DMS153 treated with DMSO at 0.1 percent for 48 hours (cell line): ENCODE results near the gene RAB35.

ENCODE experiments used
- DNase-seq: peaks from one replicate; lab custom pipeline; 2025; ENCODE audit not compliant: unreplicated experiment; lab: John Stamatoyannopoulos, UW

Gene RAB35

DNA sequence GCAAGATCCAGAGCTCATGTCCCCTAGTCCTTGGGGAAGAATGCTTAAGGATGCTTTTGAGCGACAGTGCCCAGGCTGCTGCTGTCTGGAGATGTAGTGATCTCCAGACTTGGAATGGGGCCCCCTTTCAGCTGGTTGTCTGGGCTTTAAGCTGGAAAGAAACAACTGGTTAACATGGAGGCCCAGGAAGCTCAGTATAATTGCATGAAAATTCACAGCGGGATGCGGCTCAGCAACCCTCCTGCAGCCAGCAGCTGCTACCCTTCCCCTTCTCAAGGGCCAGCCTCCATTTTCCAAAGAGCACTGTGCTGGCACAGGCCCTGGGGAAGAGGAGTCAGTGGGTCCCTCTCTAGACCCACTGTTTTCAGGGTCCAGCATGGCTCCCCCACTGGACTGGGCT lies 26.3 kb downstream of the RAB35 start:
- no peak for DNase-seq

DNA sequence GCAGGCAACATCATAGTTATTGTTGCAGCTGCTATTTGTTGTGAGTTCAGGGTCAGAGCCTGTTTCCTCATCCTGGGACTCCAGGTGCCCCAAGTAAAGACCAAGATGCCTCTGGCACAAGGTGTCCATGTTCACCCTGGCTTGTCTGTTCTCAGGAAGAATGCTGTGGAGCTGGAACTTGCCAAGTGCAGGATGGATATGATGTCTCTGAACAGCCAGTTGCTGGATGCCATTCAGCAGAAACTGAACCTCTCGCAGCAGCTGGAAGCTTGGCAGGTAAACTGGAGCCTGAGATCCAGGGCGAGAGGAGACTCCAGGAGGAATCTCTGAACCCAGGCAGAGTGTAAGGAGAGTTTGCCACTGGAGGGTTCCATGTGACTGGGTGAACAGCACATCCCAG lies 26.8 kb downstream of the RAB35 start:
- no peak for DNase-seq

DNA sequence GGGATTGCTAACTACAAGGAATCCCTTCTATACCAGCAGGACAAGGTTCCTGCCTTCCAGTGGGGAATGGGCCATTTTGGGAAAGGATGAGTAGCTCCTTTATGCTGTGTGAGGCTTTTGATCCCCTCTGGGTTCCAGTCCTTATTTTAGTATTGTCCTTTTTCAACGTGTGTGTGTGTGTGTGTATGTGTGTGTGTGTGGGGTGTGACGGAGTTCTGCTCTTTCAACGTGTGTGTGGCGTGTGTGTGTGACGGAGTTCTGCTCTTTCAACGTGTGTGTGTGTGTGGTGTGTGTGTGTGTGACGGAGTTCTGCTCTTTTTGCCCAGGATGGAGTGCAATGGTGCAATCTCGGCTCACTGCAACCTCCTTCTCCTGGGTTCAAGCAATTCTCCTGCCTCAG lies 27.4 kb downstream of the RAB35 start:
- no peak for DNase-seq

DNA sequence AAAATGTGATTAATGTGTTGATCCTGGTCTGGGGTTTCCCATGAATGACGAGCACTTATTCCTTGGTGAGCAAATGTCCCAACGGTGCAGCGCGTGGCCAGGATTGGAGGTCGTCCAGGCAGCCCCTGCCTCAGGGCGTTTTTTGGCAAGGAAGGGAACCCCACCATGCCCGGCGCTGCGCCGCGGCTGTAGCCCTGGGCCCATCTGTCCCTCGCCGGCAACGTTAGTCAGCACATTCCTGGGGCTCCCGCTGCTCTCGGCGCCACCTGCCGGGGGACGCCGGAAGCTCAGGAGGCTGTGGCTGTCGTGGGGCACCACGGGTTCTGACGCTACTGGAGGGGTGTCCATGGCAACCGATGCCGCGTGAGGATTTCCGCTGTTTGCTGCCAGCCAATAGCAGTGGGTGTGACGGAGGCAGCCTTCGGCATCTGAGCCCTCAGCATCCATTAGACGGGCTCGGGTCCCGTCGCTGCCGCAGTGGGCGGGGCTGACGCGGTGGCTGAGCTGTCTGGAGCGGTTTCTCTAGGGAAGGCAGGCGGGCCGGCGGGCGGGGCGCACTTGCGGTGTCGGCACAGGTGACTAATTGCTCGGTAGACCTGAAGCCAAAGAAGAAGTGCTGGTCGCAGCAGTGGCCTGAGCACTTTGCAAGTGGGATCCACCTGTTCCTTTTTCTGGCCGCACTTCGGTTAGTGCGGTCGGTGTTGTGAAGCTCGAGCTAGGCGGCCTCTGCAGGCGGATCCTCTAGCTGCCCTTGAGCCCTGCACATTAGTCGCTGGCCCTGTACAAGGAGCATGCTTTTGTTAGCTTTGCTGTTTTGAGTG lies 29.5 kb downstream of the RAB35 start:
- peak; percentile 98 for DNase-seq

DNA sequence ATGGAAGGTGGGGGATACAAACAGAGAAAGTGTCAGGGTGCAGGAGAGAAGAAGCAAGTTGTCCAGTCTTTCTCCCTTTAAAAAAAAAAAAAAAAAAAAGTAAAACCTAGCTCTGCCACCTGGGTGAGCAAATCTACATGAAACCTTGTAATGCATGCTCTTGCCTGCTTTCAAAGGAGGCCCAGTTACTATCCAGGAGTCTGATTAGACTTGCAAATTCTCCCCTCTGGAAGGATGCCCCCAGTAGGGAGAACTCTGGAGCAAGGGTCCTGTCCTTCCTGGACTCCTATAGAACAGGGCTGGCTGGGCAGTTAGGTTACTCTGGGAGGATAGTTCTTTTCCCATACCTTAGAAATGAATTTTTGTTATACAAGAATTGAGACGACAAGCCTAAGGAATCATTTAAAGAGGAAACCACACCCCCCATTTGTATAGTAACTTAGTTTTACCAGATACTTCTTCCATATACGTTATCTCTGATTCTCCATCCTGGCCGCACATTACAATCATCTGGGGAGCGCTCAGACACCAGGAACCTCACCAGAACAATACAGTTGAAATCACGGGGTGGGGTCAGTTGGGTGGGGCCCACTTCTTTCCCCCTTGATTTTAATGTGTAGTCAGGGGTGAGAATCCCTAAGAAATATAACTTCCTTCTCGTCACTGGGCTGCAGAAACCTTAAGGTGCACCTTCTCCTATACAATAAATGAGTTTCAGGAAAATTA lies 30.5 kb downstream of the RAB35 start:
- DNase-seq, result no peak

DNA sequence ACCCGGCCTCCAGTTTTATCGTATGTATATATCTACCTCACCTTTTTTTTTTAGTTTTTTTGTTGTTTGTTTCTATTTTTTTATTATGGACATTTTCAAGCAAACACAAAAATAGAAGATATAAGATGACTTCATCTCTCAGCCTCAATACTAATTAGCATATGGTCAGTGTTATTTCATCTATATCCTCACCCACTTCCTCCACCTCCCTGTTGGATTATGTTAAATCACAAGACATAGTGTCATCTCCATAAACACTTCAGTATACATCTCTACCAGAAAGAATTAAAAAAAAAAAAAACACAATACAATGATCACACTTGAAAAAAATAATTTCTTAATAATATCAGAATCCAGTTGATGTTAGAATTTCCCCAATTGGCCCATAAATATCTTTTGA lies 34.9 kb downstream of the RAB35 start:
- DNase-seq, result no peak

DNA sequence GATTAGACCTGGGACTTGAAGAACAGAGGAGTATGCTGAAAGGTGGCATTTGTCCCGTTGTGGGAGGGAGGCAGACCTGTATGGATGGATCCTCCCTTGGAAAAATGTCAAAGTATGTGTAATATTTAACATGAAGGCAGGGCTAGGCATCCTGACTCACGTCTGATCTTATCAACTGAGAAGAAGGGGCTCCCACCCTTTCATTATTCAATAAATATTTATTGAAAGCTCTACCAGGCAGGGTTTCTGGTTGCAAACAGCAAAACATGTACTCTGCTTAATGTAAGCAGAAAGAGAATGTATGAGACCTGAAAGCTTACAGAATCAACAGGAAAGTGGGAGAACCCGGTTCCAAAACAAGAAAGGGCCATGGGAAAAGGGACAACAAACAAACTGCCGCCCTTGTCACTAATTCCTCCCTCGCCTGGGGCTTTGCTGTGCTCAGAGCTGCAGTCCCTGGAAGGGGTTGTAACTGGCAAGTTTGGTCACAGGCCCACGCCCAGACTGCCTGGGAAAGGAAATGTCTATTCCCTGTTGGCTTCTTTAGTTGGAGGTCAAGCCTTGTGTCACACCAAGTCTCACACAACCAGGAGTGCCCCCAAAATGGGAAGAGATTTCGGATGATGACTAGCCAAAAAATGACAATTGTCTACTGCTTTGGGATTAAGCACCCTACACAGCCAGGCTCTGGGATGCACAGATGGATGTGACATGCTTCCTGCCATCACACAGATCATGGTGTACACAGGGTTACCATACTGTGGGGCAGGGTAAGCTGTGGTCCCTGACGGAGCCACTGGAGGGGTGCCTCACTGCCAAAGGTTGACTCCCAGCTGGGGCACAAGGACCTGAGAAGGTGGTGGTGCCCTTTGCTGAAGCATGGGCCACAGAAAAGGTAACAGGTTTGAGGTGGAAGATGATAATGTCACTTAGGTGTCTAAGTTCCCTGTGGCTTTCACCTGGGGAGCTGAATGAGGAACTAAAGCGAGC lies 36.8 kb downstream of the RAB35 start:
- DNase-seq, result no peak

DNA sequence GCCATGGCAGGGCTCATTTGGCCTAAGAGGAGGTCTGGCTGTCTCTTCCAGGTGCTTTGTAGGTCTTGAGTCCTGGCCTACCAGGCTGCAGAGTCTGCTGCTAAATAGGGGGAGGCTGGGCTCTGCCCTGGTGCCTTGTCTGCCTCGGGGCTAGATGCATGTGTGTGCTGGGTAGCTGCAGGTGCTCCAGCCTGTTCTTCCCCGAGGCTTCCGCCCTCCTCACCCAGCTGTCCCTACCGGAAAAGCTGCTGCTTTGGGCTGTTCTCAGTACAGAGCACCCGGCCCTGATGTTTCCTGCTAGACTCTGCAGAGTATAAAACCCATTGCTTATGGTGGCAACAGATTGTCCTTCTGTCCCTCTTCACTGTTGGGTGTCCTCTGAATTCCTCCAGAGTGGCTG lies 37.7 kb downstream of the RAB35 start:
- no peak for DNase-seq

DNA sequence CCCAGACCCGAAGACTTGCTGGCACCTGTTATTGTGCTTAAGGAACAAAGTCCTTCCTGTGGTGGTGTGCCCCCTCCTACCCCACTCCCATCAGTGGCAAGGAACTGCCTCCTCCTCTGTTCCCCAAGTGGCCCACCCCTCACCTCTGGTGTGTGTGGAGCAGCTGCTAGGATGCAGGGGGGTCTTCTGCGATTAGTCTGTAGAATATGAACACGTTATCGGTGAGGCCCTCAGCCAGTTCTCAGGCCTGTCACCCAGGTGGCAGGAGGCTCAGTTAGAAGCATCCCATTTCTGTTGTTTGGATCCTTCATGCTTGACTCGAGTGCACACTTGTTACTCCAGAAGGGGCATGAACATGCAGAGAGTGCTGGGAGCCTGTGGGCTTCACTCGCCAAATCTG lies 39.3 kb downstream of the RAB35 start:
- no peak for DNase-seq

DNA sequence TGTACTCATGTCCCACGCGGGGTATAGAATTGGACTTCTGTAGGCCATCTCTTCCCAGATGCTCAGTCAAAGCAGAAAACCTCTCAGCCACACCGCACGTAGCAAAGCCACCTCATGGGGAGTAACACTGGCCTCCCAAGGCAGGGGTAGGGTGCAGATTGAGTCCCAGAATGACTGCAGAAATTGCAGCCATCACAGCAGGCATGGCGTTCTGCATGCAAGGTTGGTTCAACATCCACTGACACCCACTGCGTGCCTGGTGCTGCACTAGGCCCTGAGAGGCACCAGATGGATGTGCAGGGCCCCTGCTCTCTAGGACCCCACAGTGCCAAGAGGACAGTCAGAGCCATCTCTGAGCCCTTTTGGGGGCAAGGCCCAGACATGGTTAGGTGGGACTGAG lies 39.9 kb downstream of the RAB35 start:
- DNase-seq, result no peak

DNA sequence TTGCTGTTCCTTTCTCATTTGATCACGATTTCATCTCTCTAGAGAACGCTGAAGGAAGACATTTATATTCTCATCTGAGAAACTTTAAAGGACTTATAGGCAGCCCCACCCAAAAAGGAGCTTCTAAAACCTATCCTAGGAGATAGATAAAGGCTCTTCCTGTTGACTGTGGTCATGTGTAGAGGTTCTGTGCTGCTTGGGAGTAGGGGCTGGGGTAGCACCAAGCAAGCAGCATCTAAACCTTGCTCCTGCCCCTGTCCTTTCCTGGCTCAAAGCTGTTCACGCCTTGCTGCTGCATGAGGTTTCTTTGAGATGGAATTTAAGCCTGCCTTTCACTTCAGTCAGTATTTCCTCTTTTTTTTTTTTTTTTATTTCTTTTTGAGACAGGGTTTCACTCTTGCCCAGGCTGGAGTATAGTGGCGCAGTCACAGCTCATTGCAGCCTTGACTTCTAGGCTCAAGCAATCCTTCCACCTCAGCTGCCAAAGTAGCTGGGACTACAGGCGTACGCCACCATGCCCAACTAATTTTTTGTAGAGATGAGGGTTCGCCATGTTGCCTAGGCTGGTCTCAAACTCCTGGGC lies 41.4 kb downstream of the RAB35 start:
- no peak for DNase-seq

DNA sequence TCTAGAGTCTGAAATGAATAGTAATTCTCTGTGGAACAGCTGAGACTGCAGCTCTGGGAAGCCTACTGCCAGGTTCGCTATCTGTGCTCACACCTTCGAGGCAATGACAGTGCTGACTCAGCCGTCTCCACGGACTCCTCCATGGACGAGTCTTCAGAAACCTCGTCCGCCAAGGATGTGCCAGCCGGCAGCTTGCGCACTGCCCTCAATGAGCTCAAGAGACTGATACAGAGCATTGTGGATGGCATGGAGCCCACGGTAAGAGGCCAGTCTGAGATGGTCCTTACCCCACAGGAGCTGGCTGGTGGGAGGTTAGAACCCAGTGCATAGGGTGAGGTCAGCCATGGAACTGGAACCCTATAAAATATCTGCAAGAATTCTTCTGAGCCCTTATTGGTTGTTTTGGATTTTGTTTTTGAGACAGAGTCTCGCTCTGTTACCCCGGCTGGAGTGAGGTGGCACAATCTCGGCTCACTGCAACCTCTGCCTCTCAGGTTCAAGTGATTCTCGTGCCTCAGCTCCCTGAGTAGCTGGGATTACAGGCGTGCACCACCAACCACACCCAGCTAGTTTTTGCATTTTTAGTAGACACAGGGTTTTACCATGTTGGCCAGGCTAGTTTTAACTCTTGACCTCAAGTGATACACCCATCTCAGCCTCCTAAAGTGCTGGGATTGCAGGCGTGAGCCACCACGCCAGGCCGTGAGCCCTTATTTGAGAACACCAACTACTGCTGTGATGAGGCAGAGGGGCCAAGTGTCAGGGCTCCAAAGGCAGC lies 43.9 kb downstream of the RAB35 start:
- DNase-seq, result no peak

DNA sequence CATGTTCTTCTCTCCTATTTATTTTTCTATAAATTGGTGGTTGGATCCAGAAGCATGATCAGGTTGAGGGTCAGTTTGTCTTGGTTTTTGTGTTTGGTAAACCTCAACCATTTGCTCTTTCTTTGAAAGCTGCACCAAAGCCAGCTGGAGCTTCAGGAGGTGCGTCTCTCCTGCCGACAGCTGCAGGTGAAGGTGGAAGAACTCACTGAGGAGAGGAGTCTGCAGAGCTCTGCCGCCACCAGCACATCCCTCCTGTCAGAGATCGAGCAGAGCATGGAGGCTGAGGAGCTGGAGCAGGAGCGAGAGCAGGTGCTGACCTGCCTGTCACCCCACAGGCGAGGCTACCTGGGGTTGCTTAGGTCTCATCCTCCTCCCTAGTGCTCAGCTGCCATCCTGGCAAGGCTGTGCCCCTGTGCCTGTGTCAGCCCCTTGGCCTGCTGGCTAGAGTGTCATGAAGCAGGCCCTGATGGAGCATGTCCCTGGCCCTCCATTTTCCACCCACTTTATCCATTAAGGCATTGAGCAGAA lies 45.0 kb downstream of the RAB35 start:
- DNase-seq, result no peak

DNA sequence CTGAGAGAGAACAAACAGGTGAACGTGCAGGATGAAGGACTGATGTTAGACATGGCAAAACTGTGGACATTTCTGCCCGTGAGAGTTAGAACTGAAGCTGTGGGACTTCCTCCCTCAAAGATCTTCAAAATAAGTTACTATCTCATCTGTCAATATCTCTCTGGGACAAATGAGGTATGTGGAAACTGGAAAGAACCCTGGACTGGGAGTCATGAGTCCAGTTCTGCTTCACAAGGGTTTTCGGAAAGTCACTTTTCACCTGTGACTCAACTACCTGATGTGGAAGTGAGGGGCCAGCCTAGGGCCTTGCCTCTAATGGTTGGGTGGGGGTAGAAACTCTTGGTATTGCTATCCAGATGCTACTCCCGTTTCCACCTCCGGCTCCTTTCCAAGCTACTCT lies 47.3 kb downstream of the RAB35 start:
- no peak for DNase-seq

DNA sequence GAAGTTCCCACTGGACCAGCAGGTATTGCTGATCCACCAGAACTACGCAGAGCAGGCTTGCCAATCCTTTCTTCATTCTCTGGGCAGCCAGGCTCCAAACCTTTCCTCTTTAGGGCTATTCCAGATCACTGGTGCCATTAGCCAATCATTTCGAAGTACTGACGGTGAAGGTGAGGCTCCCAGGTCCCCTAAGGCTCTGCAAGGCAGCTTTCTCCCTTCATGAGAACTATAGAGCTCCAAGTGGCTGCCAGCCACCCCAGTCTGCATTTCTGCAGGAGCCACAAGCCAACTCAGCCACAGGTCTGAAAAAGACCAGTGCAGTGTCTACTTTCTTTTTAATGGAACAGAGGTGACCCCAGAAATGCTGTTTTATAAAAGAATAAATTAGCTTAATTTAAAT lies 48.7 kb downstream of the RAB35 start:
- DNase-seq, result no peak

DNA sequence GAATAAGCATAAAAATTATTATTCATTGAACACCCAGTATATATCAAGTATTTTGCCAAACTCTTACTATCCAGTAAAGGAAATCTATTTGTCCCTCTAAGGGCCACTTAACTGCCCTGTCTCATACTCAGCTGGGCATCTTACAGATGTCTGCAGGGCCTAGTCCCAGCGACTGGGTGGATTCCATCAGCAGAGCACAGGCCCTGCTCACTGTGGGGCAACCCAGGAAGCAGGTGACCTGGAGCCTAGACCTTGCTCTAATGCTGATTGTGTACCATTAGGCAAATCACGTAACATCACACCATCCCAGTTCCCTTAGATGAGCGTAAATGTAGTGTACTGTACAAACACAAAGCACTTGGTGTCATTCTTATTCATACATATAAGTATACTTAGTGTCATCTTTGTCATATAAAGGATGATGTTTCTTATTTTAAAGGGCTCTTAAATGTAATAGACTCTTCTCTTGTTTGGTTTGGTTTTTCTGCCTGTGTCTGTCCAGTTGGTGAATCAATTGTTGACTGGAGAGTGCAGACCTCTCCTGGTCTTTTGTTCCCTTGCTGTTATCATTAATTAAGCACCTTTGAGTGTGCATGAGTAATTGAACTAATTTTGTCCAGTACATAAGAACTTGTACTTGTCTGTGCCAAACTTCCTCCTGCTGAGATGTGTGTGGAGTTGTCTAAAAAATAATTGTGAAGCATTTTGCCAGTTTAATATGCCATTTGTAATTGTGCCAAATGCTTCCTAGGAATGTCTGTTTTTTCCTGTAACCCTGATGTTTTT lies 49.3 kb downstream of the RAB35 start:
- no peak for DNase-seq

DNA sequence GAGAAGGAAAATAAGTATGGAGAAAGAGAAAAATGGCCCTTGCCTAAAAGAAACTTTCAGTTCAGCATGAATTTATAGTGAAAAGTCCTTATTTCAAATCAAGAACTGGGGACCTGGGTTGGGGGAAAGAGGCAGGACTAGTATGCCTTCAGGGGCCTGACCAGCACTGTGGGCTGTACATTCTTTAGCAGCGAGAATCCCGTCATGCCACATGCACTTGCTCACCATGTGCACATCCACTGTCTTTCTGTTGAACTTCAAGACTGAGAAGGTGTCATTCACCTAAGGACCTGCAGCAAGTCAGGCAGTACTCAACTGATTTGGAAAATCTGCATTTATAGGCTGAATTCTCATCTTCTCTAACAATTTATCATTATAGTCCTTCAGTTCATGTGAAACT lies 50.2 kb downstream of the RAB35 start:
- DNase-seq, result no peak

DNA sequence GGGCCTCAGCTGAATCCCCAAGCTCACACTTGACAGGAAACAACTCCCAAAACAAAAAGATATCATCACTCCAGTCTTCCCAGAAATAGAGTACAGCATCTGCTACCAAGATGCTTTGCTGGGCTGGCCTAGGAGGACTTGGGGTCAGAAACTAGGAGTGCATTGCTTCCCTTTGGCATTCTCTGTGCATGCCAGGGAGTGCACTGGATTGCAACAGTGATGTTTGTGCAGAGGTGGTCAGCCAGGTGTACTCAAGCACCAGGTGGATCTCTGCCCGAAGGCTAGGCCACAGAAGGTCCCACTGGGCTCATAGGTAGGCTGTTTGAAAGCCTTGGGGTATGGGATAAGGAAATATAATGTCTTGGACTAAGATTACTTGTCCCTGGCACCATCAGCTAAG lies 51.1 kb downstream of the RAB35 start:
- no peak for DNase-seq
